SK-MEL-5 (cell line): Measurements from ENCODE around the gene TRMT5. TPM values are rescaled to one million over a fixed set of nuclear protein-coding genes. Genes with fewer than 3 reads are reported as not detected.

Source experiments
- DNase-seq: peaks from one replicate; pipeline ENCODE4 v3.0.0-alpha.2; 2016; ENCODE audit warnings: low read depth, low spot score
- in situ Hi-C: cut with HindIII; loops from 2 replicates; pipeline ENCODE4 v1.10.0; 2016; ENCODE audit warnings: low sequenced_read_pairs, high pct_unique_total_duplicates, low pct_unique_long_range_greater_than_20kb
- polyA plus RNA-seq, 2 experiments: library from polyadenylated mRNA; depleted of rRNA; stranded (reverse); fragments of >200 nt; gene quantifications; 2 replicates each; pipeline ENCODE4 v1.2.3, GENCODE V29; 2015
- total RNA-seq: library from RNA; depleted of rRNA; stranded (reverse); fragments of >200 nt; shearing (Covaris generic); gene quantifications from 2 replicates; pipeline ENCODE4 v1.2.3, GENCODE V29; 2014; rRNA removed

Gene TRMT5
- 12.6 and 22.7 TPM in 2 replicates for total RNA-seq
- 7.8 and 10.5 TPM in 2 replicates for polyA plus RNA-seq (2015; cell fraction: cytosol; rRNA removed)
- polyA plus RNA-seq (2015; cell fraction: nucleus; rRNA removed), result 13.4 and 32.5 TPM in 2 replicates

DNA sequence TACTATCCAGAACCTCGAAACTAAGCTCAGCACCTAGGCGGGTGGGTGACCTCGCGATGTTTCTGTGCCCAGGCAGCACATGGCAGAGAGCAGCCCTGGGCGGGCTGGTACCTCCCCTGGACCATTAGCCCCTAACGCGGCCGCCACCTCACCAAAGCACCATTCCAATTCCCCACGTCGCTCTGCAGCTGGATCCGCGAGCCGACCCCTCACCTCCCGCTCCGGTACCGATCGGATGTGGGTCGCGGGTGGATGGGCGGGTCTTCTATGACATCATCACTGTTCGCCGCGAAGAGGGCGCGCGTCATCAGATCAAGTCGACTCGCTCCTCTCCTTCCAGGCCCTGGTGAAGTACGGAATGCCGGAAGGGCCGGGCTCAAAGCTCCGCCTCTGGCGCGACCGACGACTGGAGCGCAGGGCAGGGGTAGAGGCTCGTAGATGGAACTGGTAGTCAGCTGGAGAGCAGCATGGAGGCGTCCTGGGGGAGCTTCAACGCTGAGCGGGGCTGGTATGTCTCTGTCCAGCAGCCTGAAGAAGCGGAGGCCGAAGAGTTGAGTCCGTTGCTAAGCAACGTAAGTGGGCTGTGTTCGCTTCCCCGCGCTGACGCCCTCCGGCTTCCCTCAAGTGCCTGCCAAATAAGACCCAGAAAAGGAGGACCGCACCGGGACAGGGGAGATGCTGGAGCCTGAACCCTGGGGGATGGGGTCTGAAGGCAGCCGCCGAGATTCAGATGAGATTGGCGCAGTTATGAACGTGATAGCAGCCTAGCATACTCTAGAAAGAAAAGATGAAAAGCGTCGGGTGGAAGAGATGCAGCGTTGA is at the start of gene TRMT5, which contains the start of gene SLC38A6:
TRMT5 (minus strand) TSS at position 269 of the 822 bp plus-strand sequence; CDS start at position 163, 106 bp downstream.
SLC38A6 (plus strand) TSS at position 435 of the 822 bp plus-strand sequence; CDS start at position 468, 33 bp downstream.
- peak; percentile 95 for DNase-seq
- in situ Hi-C loops, result no loop called here

GRCh38 chr14:61026526-61026925 is 45.6 kb upstream of the TRMT5 start:
- DNase-seq, result no peak
- in situ Hi-C loops, result no loop called here

- peak; percentile 79 for DNase-seq
- in situ Hi-C loops, result no loop called here
Measured at GRCh38 chr14:61025251-61026223, 44.7 kb upstream of the TRMT5 start.

DNA sequence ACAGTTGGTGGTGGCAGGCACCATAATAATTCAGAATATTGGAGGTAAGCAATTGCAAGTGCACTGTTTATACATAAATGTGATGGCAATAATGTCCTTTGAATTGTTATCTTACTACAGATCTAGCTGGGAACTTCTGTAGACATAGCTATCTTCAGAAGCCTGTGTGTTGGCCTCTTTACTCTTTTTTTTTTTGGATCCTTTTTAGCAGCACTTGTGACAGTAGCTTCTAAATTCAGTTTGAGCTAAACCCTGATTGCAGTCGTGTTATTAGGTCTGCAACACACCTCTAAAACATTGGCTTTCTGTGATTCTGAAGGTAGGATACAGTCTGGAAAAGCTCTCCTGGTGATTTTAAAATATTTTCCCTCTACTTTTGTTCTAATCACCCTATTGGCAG is 38.7 kb upstream of the TRMT5 start:
- no peak for DNase-seq
- in situ Hi-C loops, result no loop called here

DNA sequence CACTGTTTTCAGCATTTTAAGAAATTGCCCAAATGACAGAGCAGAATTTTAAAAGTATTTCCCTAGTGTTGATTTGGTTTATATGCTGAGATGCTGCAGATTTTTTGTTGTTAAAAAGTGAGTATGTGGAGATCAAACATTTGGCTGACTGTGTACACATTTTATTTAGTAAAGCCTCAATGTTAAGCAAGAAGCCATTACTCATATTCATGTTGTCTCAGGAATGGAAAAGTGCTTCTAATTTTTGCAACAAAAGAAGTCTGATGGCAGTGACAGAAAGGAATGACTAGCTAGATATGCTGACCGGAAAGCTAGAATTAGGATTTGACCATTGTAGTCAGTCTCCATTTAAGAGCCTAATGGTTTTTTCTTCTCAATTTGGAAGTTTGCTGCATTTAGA is 22.7 kb upstream of the TRMT5 start:
- no peak for DNase-seq
- in situ Hi-C loops, result no loop called here

DNA sequence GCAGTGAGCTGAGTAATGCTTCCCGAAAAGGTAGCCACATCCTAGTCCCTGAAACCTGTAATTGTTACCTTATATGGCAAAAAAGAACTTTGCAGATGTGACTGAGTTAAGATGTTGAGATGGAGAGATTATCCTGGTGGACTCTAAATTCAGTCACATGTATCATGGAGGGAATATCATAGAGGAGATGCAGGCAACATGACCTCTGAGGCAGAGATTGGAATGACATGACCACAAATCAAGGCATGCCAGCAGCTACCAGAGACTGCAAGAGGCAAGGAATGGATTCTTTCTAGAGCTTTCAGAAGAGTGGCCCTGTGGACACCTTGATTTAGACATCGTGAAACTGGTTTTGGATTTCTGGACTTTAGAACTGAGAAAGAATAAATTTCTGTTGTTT is 18.7 kb upstream of the TRMT5 start:
- no peak for DNase-seq
- in situ Hi-C loops, result no loop called here

- no peak for DNase-seq
- in situ Hi-C loops, result no loop called here
Measured at GRCh38 chr14:60998617-60999016, 17.7 kb upstream of the TRMT5 start.

DNA sequence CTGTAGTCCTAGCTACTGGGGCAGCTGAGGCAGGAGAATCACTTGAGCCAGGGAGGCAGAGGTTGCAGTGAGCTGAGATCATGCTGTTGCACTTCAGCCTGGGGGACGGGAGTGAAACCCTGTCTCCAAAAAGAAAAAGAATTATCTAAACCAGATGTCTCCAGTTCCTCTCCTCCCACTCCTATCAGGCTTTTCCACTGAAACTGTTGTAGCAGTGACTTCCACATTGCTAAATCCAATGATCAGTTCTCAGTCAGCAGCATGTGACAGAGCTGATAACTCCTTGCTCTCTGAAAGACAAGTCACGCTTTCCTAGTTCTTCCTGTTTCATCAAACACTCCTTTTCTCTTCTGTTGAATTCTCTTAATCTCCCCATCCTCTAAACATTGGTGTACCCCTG is 8.7 kb upstream of the TRMT5 start:
- in situ Hi-C loops, result no loop called here

GRCh38 chr14:60986500-60986899 is 5.6 kb upstream of the TRMT5 start:
- in situ Hi-C loops, result no loop called here
- DNase-seq, result no peak

More for the DNA sequence above, 8.7 kb upstream of the TRMT5 start:
- no peak for DNase-seq

DNA sequence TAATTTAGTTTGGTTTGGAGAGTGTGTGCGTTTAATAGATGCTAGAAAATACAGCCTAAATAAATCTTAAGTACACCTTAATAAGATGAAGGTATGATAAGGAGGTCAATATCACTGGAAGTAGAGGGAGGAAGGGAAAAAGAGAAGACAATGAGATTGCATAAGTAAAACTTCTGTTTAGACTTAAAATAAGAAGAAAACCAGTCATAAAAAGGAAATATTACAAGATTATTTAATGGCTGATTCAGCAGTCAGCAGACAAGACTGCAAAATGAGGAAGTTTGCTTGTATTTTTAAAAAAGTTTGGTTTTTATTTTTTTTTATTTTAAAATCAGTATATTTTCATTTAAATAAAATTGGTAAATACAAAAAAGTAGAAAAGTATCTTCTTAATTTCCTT is 3.3 kb upstream of the TRMT5 start:
- DNase-seq, result no peak
- in situ Hi-C loops, result no loop called here

DNA sequence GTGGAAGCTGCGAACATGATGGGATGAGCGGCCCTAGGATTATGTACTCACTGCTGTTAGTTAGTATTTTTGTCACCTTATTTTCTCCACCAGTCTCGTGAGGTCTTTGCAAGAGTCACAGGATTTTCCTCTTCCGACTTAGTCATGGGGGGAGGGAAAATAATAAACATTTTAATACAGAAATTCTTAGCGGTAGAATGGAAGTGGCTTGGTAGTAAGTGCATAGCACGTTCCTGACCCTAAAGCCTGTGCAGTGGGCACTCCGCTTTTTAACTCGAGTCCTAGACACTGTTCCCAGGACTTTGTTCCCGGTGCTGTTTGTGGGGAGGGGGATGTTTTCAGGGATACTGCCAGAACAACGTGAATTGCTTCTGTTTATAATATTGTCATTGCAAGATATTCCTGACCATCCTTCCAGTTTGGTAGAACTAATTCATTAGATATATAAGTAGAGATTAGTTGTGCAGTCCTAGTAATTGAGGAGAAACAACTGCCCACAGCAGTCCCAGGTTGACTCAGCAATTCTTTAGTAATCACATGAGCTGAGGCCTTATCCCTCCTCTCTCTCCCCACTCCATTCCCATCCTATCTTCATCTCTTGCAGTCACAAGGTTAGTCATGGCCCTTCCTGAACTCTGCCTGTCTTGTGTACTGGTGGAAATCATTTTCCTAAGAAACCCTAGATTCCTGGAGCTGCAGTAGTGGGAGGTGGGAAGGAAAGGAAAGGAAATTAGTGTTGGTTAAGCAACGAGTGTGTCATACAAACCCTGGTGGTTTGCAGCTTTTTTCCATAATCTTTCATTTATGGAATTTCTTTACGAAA is 965 bp upstream of the TRMT5 start:
- DNase-seq, result peak; percentile 57
- in situ Hi-C loops, result no loop called here

DNA sequence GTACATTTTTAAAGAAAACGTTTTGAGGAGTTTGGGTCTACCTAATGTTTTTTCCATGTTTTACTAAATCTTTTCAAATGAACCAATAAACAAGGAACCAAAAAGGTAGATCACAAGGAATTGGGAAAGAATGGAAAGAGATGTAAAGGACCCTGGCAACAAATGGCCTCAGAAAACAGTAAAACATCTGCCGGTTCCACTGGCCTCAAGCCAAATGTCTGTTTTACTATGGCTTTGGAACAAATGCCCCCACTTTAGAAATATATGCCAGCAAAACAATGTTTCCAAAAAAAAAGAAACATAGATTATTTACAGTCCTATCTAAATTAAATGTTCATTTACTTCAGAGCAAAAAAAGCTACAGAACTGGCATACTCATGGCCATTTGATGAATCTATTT is 3.0 kb downstream of the TRMT5 start:
- in situ Hi-C loops, result no loop called here
- no peak for DNase-seq

DNA sequence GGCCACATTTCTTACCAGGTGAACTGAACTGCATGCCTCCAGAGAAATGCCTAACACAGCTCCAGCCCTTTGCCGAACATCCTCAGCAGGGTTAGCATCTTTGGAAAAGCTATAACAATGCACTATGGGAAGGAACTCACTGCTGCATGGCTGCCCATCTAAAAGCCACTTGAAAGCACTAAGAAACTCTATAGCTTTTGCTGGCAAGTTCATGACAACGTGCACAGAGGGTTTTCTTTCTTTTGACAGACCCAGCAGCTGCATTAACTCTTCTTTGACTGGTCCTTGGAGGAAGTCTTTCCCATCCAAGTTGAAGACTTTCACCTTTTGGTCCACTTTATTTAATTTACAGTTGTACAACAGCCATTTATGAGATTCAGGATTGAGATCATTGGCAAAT is 5.3 kb downstream of the TRMT5 start:
- in situ Hi-C loops, result no loop called here
- DNase-seq, result no peak

DNA sequence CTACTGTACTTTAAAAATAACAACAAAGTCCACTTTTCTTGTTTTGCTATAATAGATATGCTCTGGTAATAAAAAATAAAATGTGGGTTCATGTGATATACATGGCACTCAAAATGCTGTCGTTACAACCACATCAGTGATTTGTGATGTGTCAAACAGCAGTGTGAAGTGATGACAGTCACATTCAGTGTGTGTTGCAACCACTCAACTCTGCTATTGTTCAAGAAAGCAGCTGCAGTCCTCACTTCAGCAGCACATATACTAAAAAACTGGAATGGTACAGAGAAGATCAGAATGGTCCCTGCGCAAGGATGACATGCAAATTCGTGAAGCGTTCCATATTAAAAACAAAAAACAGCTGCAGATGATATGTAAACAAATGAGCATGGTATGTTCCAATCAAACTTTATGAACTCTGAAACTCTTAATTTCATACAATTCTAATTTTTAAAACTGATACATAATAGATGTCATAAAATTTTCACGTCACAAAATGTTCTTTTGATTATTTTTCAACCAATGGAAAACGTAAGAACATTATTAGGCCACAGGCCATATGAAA is 6.7 kb downstream of the TRMT5 start:
- in situ Hi-C loops, result no loop called here
- DNase-seq, result no peak

- no peak for DNase-seq
- in situ Hi-C loops, result no loop called here
Measured at GRCh38 chr14:60973070-60973469, 7.8 kb downstream of the TRMT5 start.

DNA sequence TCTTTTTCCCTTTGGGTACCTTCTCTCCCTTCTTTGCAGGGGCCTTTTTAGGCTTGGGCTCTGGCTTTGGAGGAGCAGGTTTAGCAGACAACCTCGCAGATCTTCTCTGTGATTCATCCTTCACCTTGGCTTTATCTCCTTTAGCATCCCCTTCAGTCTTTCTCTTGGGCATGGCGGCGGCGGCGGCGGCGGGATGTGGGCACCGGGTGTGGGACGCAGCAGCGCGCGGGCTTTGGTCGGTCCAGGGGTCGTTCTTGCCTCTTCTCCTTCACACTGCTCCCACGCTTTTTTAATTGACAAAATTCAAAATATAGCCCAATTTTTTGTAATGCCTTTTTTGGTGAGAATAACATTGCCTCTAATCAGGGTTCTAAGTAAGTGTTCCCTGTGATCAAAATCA is 8.6 kb downstream of the TRMT5 start:
- in situ Hi-C loops, result no loop called here
- no peak for DNase-seq

GRCh38 chr14:60971271-60971670 is 9.6 kb downstream of the TRMT5 start:
- in situ Hi-C loops, result no loop called here
- no peak for DNase-seq
